Stimulated activated CD4-positive, alpha-beta T cell treated with anti-CD3 and anti-CD28 coated beads, Interleukin-1b, Interleukin-23, amount 100 ng/mL, for 1 hour (primary cell): Measurements from ENCODE around the gene AAMDC.
"Not testable (repeated sequence)": the region's sequence is repeated elsewhere in the genome, so short reads cannot be mapped to it uniquely, and the experiment has no call there.

Experiments used
- DNase-seq, 2 donors: peaks; one replicate each; pipeline ENCODE4 v3.0.0-alpha.2; 2020; ENCODE audit warnings: low read depth in 2 of 2

AAMDC gene

GRCh38 chr11:77886401-77886800 is 65.5 kb downstream of the AAMDC start:
- DNase-seq, result no peak

GRCh38 chr11:77889045-77889444 is 68.1 kb downstream of the AAMDC start:
- DNase-seq, result not testable (repeated sequence)

- not testable (repeated sequence) for DNase-seq
Observed at GRCh38 chr11:77890100-77890614, 69.2 kb downstream of the AAMDC start.

GRCh38 chr11:77890619-77891056 is 69.7 kb downstream of the AAMDC start:
- not testable (repeated sequence) for DNase-seq

- DNase-seq, result not testable (repeated sequence)
Observed at GRCh38 chr11:77891256-77891655, 70.3 kb downstream of the AAMDC start.

GRCh38 chr11:77891703-77892102 is 70.8 kb downstream of the AAMDC start:
- DNase-seq, result not testable (repeated sequence)

- not testable (repeated sequence) for DNase-seq
Observed at GRCh38 chr11:77894949-77895348, 74.0 kb downstream of the AAMDC start.

- no peak for DNase-seq
Observed at GRCh38 chr11:77908835-77909234, 87.9 kb downstream of the AAMDC start.

- DNase-seq, result no peak
Observed at GRCh38 chr11:77909277-77909676, 88.3 kb downstream of the AAMDC start.

- DNase-seq, result not testable (repeated sequence)
Observed at GRCh38 chr11:77910828-77911227, 89.9 kb downstream of the AAMDC start.

- not testable (repeated sequence) for DNase-seq
Observed at GRCh38 chr11:77913608-77914306, 92.8 kb downstream of the AAMDC start.

- not testable (repeated sequence) for DNase-seq
Observed at GRCh38 chr11:77914307-77914791, 93.4 kb downstream of the AAMDC start.

- DNase-seq, result not testable (repeated sequence)
Observed at GRCh38 chr11:77917713-77918112, 96.8 kb downstream of the AAMDC start.
